K562 (cell line): Measurements from ENCODE around the gene CDCA7L. TPM values are rescaled to one million over a fixed set of nuclear protein-coding genes. Genes with fewer than 3 reads are reported as not detected.

Source experiments
- ATAC-seq: fragments of 200-7000 bp; cut with Tn5 transposase; 3 replicates; pipeline ENCODE4 v1.9.1; 2020; ENCODE audit warnings: moderate library complexity
- BruUV-seq: library from RNA; stranded (reverse); fragments of 400-500 nt; replicated peaks from 2 replicates; lab custom pipeline; 2021; lab: Mats Ljungman, UMichigan
- CTCF ChIA-PET: fragments of 300-600 bp; formaldehyde crosslinking; extraction: SDS; loops from one replicate; lab custom pipeline; 2021; ENCODE audit warnings: low intra/inter-chr PET ratio; lab: Yijun Ruan, JAX
- POLR2A ChIA-PET: fragments of 300-600, 350-650 bp; sonication (Branson Sonifier 250); formaldehyde crosslinking; extraction: SDS; loops from one replicate; lab custom pipeline; 2021; ENCODE audit warnings: antibody characterized with exemption, inconsistent platforms; lab: Yijun Ruan, JAX
- DNase-seq, 4 experiments: peaks; one replicate each; pipeline versions ENCODE4 v3.0.0 to v3.0.0-alpha.2; 2011 to 2018; ENCODE audit warnings: low spot score in 3 of 4, mixed read lengths in 3 of 4; ENCODE audit errors: extremely low read depth in 1 of 4
- FAIRE-seq: peaks from 2 replicates; lab custom pipeline; 2011; peaks lifted over from hg19 to GRCh38; lab: Jason Lieb, UNC
- H2AFZ ChIP-seq: 2 replicates; pipeline ENCODE4 v1.6.0; 2011; ENCODE audit warnings: low read depth, low read length, control low read depth, inconsistent platforms
- H3K27ac ChIP-seq: fragments of 200-600 bp; 3 replicates; pipeline ENCODE4 v1.8.0; 2011; ENCODE audit warnings: low read depth, mild to moderate bottlenecking, control low read depth, inconsistent platforms, low read length, moderate library complexity, mixed read lengths; ENCODE audit errors: extremely low read depth
- H3K27me3 ChIP-seq, 2 experiments: fragments of 300-600 bp in 1 of 2; 2 replicates in 1 of 2; 3 replicates in 1 of 2; pipeline versions ENCODE4 v1.6.0 to v1.8.0; 2011; ENCODE audit warnings: inconsistent platforms in 2 of 2, low read length in 2 of 2, mild to moderate bottlenecking in 1 of 2, mixed read lengths in 1 of 2, moderate library complexity in 1 of 2; ENCODE audit not compliant: control insufficient read depth in 2 of 2, insufficient read depth in 2 of 2
- H3K36me3 ChIP-seq: fragments of 300-600 bp; 3 replicates; pipeline ENCODE4 v1.8.0; 2011; ENCODE audit warnings: mild to moderate bottlenecking, low read length, inconsistent platforms; ENCODE audit not compliant: control insufficient read depth, insufficient read depth
- H3K4me1 ChIP-seq, 2 experiments: fragments of 200-600 bp in 1 of 2; replicated peaks in 1 of 2; 2 replicates in 1 of 2; 3 replicates in 1 of 2; pipeline versions ENCODE4 v1.5.1 to v1.8.0; 2011; ENCODE audit warnings: inconsistent platforms in 2 of 2, low read length in 2 of 2, mild to moderate bottlenecking in 1 of 2, mixed read lengths in 1 of 2, moderate library complexity in 1 of 2; ENCODE audit not compliant: control insufficient read depth in 2 of 2, insufficient read depth in 2 of 2
- H3K4me2 ChIP-seq: 2 replicates; pipeline ENCODE4 v1.6.1; 2011; ENCODE audit warnings: low read length, control low read depth, inconsistent platforms, mixed read lengths; ENCODE audit not compliant: insufficient read depth
- H3K4me3 ChIP-seq: fragments of 200-600 bp; sonication (generic), shearing (Covaris generic); 2 replicates; pipeline ENCODE4 v1.5.1; 2016; ENCODE audit warnings: control low read depth, inconsistent platforms
- H3K79me2 ChIP-seq: fragments of 200-600 bp; 3 replicates; pipeline ENCODE4 v1.8.0; 2011; ENCODE audit warnings: low read length, inconsistent platforms; ENCODE audit not compliant: control insufficient read depth, insufficient read depth
- H3K9ac ChIP-seq, 2 experiments: 2 replicates each; pipeline versions ENCODE4 v1.6.0 to v1.6.1; 2011; ENCODE audit warnings: low read depth in 2 of 2, low read length in 2 of 2, control low read depth in 1 of 2, inconsistent platforms in 1 of 2, mild to moderate bottlenecking in 1 of 2, mixed read lengths in 1 of 2; ENCODE audit not compliant: insufficient read depth in 1 of 2
- H3K9me1 ChIP-seq: one replicate; pipeline ENCODE4 v1.6.0; 2011; ENCODE audit warnings: inconsistent platforms, mild to moderate bottlenecking, low read length, moderate library complexity; ENCODE audit not compliant: control insufficient read depth, insufficient read depth
- H3K9me3 ChIP-seq: replicated peaks from 2 replicates; pipeline ENCODE4 v1.5.1; 2011; ENCODE audit warnings: low read depth, low read length, inconsistent platforms; ENCODE audit not compliant: control insufficient read depth, insufficient read depth
- H4K20me1 ChIP-seq: replicated peaks from 2 replicates; pipeline ENCODE4 v1.6.1; 2011; ENCODE audit warnings: low read length, inconsistent platforms, mixed read lengths; ENCODE audit not compliant: control insufficient read depth, insufficient read depth
- CHD1 ChIP-seq: fragments of 200-600 bp; sonication (generic); IDR thresholded peaks from one replicate; pipeline ENCODE4 v1.6.1; 2012; ENCODE audit warnings: mild to moderate bottlenecking, moderate library complexity, low read length, inconsistent platforms
- KLF1 ChIP-seq: fragments of 450-650 bp; IDR thresholded peaks from 2 replicates; pipeline ENCODE4 v1.6.1; 2016; ENCODE audit warnings: missing genetic modification characterization, missing compliant biosample characterization
- PRMT5 ChIP-seq: sonication (generic); formaldehyde crosslinking; IDR thresholded peaks from 2 replicates; pipeline ENCODE4 v1.5.0; 2020; ENCODE audit warnings: missing genetic modification reagents
- SAFB ChIP-seq: fragments of 200-400 bp; formaldehyde crosslinking; IDR thresholded peaks from 2 replicates; pipeline ENCODE4 v1.6.1; 2017; ENCODE audit warnings: low read depth, low read length, borderline replicate concordance
- SIX5 ChIP-seq, 2 experiments: IDR thresholded peaks; 2 replicates each; pipeline ENCODE4 v1.6.1; 2011; ENCODE audit warnings: low read length in 2 of 2, borderline replicate concordance in 1 of 2, low read depth in 1 of 2, mild to moderate bottlenecking in 1 of 2, moderate library complexity in 1 of 2; ENCODE audit not compliant: insufficient read depth in 1 of 2
- SRSF7 ChIP-seq: fragments of 200-400 bp; formaldehyde crosslinking; optimal IDR thresholded peaks from 2 replicates; pipeline ENCODE3; 2017; ENCODE audit warnings: mild to moderate bottlenecking, low read depth, low read length
- ZNF121 ChIP-seq: sonication (generic); formaldehyde crosslinking; conservative IDR thresholded peaks from 2 replicates; pipeline ENCODE4 v1.8.0; 2022; ENCODE audit warnings: missing genetic modification reagents
- ZNF140 ChIP-seq: fragments of 250-450 bp; sonication (Bioruptor Pico); IDR thresholded peaks from 2 replicates; pipeline ENCODE4 v1.8.0; 2021; ENCODE audit warnings: moderate library complexity, mild to moderate bottlenecking, inconsistent platforms
- in situ Hi-C: fragments of 300-500 bp; cut with MboI; formaldehyde crosslinking; loops from 4 replicates; pipeline ENCODE4 v1.15.0; 2018; ENCODE audit warnings: inconsistent platforms, mixed read lengths
- intact Hi-C: fragments of 100-400 bp; cut with micrococcal nuclease; formaldehyde crosslinking; loops from 2 replicates; pipeline ENCODE4 v1.14.2; 2022
- polyA plus RNA-seq, 8 experiments: library from polyadenylated mRNA; depleted of rRNA in 4 of 8; stranded (reverse) in 5 of 8; unstranded in 3 of 8; fragments of >200 nt; fragmentation: Nextera tagmentation in 2 of 8; fragmentation: Illumina TruSeq in 1 of 8; extraction: Ambion mirVana in 2 of 8; extraction: Trizol in 1 of 8; gene quantifications; 2 replicates each; pipeline versions ENCODE4 v1.2.1 to v1.2.3, GENCODE V29; 2011 to 2014; ENCODE audit warnings: inconsistent platforms in 1 of 8, missing spikeins in 1 of 8
- total RNA-seq, 7 experiments: library from RNA; depleted of rRNA in 6 of 7; stranded (reverse); fragments of >200 nt in 6 of 7; fragmentation: Illumina TruSeq in 2 of 7; extraction: Trizol in 2 of 7; gene quantifications; 2 replicates each; pipeline versions ENCODE4 v1.2.1 to v1.2.3, GENCODE V29; 2011 to 2021; ENCODE audit warnings: low replicate concordance in 1 of 7

CDCA7L gene
- total and polyA plus RNA-seq, 9 of the 15 experiments (the other 6 are each of a cell fraction or from before 2014, with no cell fraction given), result 1.9 to 32.4 (median 3.1) TPM

- H3K9ac ChIP-seq, result no peak overlapping the region
- H3K9me1 ChIP-seq, result no peaks in the 10 kb centered on the region
- H3K9me3 ChIP-seq, result no peaks in the 10 kb centered on the region
- no peaks in the 10 kb centered on the region; a peak in 1 of 5 replicates for H3K4me1 ChIP-seq
- H2AFZ ChIP-seq, result no peak overlapping the region
- no peak overlapping the region for H3K27ac ChIP-seq
- H3K79me2 ChIP-seq, result no peaks in the 10 kb centered on the region
- no peak overlapping the region for H3K4me3 ChIP-seq
- intact Hi-C loops, result no loop called here
- CTCF ChIA-PET, result no interaction called here
- H3K36me3 ChIP-seq, result no peaks in the 10 kb centered on the region
- POLR2A ChIA-PET, result no interaction called here
- in situ Hi-C loops, result no loop called here
- no peak for TF ChIP-seq ZNF140 (CRISPR knock-in tag)
- no peak for TF ChIP-seq ZNF121 (CRISPR knock-in tag)
- TF ChIP-seq SIX5 (IDR thresholded peaks at IDR 0.05; ENCODE audit: borderline replicate concordance in 1 of 2, insufficient read depth in 1 of 2, low read depth in 1 of 2, low read length in 2 of 2), result no peak
- TF ChIP-seq PRMT5 (CRISPR knock-in tag), result no peak
- no peak for TF ChIP-seq KLF1 (tag)
- no peak for TF ChIP-seq SAFB
- TF ChIP-seq CHD1, result no peak
- TF ChIP-seq SRSF7, result no peak
- TF ChIP-seq, all 486 proteins: peak for 0
- Histone ChIP-seq H3K27me3 (peaks cover 4 to 11% of the 10 kb centered on the region in 2 experiments; a peak in 3 of 5 replicates), H3K4me2 (no peak overlapping the region), H4K20me1 (no peaks in the 10 kb centered on the region)
- no TSS peak for BruUV-seq
- DNase-seq, result no peak
- no peak for FAIRE-seq
- ATAC-seq, result no peak
Observed at GRCh38 chr7:21969822-21970221, 24.1 kb upstream of the CDCA7L start.
